NCI-H510A (cell line): ENCODE data around the gene GAPVD1.
"Not testable (repeated sequence)": the region's sequence is repeated elsewhere in the genome, so short reads cannot be mapped to it uniquely, and the experiment has no call there.

ENCODE experiments used
- DNase-seq: peaks from one replicate; lab custom pipeline; 2025; lab: John Stamatoyannopoulos, UW

Gene GAPVD1

GRCh38 chr9:125246261-125246667, 15.4 kb upstream of the GAPVD1 start:
- DNase-seq, result no peak

DNA sequence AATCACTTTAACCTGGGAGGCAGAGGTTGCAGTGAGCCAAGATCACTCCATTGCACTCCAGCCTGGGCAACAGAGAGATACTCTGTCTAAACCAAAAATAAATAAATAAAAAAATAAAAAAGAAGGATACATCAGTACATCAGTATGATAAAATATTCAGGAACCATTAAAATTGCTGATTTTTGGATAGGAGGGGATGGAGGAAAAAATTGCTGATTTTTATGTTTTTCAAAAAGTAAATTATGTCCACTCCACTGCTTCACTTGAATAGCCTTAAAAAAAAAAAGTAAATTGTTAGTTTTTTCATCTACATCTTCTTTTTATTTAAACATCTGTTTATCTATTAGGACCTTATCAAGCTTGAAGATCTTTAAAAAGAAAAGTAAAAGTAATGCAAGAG, 7.4 kb upstream of the GAPVD1 start:
- no peak for DNase-seq

DNA sequence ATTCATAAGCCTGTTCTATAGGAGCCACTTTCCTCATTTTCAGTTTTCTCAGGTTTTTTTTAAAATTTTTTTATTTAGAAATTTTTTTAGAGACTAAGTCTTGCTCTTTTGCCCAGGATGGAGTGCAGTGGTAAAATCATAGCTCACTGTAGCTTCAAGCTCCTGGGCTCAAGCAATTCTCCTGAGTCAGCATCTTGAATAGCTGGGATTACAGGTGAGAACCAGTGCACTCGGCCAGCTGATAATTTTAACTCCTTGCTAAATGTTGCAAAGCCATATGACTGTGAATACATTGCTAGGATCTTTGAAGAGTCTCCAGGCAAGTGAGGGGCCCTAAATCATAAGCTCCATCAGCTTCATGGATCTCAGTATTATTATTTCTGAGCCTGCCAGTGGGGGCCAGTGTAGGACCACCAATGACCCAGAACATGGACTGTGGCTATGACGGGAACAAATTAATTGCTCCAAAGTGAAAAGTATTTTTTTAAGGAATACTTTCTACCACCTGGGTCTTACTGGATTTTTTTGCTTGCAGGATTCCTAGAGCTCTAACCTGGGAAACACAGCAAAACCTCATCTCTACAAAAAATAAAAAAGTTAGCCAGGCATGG, 5.7 kb upstream of the GAPVD1 start:
- DNase-seq, result no peak

DNA sequence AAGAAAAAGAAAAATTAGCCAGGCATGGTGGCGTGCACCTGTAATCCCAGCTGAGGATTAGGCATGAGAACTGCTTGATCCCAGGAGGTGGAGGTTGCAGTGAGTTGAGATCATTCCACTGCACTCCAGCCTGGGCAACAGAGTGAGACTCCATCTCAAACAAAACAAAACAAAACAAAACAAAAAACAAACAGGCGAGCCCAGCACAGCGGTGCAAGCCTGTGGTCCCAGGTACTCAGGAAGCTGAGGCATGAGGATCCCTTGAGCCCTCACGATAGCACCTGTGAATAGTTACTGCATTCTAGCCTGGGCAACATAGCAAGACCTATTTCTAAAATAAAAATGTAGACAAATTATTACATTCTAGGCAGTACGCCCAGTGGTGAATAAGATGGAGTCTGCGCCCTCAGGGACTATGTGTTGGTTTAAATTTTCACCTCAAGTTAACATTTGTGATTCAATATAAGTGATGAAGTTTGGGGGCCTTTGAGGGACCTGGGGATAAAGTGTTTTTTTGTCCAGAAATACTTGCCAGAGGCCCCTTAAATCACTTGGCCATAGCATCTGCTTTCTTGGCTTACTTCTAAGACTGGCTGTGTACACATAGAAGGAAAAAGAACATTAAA, 3.4 kb upstream of the GAPVD1 start:
- no peak for DNase-seq

DNA sequence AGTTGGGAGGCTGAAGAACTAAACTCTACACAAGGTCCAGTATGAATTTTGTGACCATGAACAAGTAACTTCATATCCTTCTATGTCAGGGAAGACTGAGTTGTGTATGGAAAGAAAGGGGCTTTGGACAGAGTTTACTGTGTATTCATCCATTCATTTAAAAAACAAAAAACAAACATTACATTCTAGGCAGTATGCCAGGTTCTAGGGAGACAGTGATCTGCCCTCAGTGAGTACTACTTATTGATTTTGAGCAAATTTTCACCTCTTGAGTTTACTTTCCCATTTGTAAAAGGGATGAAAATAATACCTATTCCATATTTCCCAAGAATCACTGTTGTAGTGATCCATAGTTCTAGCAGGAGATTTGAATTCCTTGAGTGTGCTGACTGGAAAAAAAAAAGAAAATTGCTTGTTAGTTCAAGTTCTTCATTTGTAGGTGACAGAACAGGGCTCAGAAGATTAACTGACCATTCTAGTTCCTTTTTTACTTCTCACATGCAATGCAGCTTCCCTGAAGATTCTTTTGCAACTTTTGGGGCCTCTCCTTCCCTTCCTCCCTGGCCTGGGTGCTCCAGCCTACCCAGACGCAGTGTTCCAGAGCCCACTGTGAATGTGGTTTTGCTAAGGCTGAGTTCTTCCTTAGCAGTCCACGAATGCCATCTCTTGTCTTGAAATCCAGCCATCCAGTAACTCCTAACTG, 2.6 kb upstream of the GAPVD1 start:
- DNase-seq, result no peak

DNA sequence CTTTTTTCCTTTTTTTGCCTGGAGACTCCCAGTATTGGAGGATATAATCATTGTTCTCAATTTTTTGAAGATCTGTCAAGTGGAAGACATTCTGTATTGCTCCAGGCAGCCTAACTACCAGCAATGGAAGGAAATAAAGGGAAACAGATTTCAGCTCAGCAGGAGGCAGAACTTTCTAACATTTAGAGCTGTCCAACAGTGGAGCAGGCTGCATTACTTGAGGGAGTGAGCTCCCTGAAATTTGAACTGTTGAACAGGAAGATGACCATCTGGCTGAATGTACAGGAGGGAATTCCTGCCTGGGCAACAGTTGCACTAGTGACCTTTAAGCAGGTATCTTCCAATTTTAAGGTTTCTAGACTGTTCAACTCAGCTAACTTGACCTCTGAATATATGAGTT, 1.1 kb upstream of the GAPVD1 start:
- DNase-seq, result no peak

DNA sequence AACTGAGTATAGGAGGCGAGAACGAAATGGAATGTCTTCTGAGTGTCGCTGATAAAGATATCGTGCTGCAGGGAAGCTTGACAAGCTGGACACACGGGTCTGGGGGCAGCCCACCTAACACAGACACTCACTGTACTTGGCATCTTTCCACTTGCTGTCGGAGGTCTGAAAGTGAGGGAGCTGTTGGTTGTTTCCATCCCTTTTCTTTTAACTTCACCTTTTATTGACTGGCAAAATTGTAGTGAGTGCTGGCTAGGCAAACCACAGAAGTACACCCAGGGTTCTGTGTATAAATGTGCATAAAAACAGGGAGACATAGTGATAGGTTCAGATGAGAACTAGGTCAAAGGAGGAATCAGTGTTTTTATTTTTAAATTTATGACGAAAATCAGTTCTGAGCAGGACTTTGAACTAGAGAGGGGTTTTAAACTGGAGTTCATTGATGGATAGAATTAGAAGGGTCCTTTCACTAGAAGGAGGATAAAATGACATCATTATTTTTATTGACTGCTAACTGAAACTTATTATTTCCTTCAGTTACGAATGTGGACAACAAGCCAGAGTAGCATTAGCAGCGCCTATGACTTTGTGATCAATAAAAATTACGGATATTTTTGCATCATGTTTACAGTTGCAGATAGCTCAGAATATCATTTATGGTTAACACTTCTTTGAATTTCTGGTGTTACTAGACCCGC, 817 bp downstream of the GAPVD1 start:
- DNase-seq, result no peak

GRCh38 chr9:125264068-125264467, 2.4 kb downstream of the GAPVD1 start:
- not testable (repeated sequence) for DNase-seq

GRCh38 chr9:125268394-125269013, 6.9 kb downstream of the GAPVD1 start:
- DNase-seq, result no peak

- no peak for DNase-seq
Measured at GRCh38 chr9:125269014-125269397, 7.4 kb downstream of the GAPVD1 start.

DNA sequence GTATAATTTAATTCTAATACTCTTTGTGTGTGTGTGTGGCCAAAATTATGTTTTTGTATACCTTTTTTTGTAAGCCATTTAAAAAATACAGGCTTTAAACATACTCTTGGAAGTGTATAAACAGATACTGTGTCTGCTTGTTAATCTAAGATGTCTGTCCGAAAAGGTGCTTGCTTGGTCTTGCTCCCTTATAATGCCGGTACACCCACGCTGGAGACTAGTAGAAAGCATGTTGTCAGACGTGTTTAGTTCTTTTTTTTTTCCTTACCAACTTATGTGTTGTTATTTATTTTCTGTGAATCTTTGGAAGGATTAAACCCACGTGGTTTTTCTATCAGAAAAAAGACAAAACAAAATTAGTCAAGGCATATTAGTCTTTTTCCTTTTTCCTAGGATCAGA, 9.5 kb downstream of the GAPVD1 start:
- no peak for DNase-seq

DNA sequence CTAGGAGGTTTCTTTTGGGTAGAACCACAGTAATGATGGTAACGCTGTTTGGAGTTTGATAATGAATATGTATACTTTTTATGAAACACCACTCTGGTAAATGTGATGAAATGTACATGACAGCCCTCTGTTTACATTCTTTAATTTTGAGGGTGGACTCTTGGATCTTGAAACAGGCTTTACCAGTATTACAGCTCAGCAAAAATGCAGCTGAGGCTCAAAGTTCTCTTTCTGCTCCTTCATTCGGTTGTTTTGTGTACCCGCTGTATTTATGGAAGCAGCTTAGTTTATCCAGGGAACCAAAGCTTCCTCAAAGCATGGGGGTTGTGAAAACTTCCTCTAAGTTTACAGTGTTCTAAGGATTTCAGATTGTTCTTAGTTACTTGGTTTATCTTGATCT, 11.1 kb downstream of the GAPVD1 start:
- no peak for DNase-seq

DNA sequence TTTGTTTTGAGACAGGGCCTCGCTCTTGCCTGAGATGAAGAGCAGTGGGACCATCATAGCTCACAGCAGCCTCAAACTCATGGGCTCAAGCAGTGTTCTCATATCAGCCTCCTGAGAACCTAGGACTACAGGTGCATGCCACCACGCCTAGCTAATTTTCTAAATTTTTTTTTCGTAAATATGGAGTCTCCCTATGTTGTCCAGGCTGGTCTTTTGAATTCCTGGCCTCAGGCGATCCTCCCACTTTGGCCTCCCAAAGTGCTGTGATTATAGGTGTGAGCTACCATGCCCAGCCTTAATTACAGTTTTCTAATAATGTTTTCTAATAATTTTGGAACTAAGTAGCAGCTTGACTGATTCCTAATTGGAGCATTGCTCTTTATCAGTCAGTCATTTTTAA, 15.1 kb downstream of the GAPVD1 start:
- DNase-seq, result no peak

GRCh38 chr9:125277411-125277810, 15.8 kb downstream of the GAPVD1 start:
- DNase-seq, result no peak

GRCh38 chr9:125280945-125281344, 19.3 kb downstream of the GAPVD1 start:
- no peak for DNase-seq

DNA sequence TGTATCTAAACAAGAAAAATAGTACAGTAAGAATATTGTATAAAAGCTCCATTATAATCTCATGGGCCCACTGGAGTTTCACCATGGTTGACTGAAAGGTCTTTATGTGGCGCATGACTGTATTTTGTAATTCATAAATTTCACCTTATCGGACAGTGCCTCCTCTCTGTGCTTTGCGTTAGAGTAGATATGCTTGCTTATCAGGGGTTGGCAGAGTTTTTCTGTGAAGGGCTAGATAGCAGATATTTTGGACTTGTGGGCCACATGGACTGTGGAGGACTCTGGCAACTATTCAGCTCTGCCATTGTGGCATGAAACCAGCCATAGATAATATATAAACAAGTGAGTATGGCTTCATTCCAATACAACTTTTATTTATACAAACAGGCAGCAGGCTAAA, 23.2 kb downstream of the GAPVD1 start:
- DNase-seq, result no peak

DNA sequence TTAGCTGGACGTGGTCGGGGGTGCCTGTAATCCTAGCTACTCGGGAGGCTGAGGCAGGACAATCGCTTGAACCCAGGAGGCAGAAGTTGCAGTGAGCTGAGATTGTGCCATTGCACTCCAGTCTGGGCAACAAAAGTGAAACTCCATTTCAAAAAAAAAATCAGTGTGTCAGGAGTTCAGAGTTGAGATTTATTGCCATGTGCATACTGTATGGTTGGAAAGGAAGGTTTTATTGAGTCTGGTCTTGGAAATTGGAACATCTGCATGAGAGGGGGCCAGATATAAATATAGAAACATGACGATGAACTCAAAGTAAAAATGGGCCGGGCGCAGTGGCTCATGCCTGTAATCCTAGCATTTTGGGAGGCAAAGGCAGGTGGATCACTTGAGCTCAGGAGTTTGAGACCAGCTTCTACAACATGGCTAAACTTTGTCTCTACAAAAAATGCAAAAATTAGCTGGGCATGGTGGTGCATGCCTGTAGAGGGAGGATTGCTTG, 25.4 kb downstream of the GAPVD1 start:
- not testable (repeated sequence) for DNase-seq

- DNase-seq, result no peak
Measured at GRCh38 chr9:125293134-125293533, 31.5 kb downstream of the GAPVD1 start.

DNA sequence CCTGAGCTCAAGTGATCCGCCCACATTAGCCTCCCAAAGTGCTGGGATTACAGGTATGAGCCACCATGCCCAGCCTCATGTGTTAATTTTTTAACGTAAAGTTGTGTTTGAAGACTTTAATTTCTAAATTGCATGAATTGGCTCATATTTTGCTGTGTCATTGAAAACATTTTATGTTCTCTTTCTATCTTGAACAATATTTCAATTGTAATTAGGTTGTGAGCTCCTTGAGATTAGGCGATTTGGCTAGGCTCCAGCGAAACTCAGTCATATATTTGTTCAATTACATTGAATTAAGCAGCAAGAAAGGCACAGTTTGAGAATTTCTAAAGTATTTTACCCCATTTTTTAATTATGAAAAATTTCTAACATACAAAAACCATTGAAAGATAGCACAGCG, 34.0 kb downstream of the GAPVD1 start:
- DNase-seq, result no peak

DNA sequence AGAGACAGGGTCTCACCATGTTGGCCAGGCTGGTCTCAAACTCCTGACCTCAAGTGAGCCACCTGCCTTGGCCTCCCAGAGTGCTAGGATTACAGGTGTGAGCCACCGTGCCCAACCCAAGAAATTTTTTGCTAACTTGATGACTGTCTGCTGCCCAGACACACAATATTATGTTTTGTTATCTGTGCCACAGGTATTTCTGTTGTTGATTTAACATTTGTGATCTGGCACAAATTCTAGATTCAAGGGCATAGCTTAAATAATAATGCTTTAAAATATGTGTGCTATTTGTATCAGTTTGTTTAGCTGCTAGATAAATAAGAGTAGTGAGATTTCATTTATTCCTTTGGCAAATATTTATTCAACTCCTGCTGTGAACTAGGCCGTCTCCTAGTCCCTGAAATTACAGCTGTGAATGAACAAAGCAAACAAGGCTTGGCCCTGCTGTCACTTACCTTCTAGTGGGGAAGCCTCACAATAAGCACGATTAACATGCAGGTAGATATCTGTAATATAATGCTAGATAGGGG, 35.3 kb downstream of the GAPVD1 start:
- peak; percentile 69 for DNase-seq

DNA sequence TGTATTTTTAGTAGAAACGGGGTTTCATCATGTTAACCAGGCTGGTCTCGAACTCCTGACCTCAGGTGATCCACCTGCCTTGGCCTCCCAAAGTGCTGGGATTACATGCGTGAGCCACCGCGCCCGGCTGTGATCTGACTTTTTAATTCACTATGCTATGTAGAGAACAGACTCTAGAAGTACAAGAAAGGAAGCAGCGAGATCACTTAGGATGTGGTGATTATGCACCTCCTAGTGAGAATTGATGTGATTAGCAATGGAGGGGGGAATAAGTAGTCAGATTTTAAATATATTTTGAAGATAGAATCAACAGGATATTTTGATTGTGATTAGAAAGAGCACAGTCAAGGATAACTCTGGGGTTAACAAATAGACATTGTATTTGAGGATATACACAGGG, 36.3 kb downstream of the GAPVD1 start:
- no peak for DNase-seq

DNA sequence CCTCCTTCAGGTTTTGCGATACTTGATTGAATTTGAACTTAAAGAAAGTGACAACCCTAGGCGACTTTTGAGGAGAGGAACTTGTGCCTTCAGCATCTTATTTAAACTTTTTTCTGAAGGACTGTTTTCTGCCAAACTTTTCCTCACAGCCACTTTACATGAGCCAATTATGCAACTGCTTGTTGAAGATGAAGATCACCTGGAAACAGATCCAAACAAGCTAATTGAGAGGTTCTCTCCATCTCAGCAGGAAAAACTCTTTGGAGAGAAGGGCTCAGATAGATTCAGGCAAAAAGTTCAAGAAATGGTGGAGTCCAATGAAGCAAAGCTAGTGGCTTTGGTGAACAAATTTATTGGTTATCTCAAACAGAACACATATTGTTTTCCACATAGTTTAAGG, 40.6 kb downstream of the GAPVD1 start:
- DNase-seq, result no peak
